GM19240 (cell line): ENCODE results near the gene OR5H15.
"Not testable (repeated sequence)": the region's sequence is repeated elsewhere in the genome, so short reads cannot be mapped to it uniquely, and the experiment has no call there.

Source experiments
- DNase-seq: peaks from one replicate; pipeline ENCODE4 v3.0.0; 2011; ENCODE audit warnings: low spot score; ENCODE audit not compliant: insufficient read length

OR5H15 gene

GRCh38 chr3:98166396-98166795 is at the start of gene OR5H15:
Gene OR5H15, plus strand, starts transcription at chr3:98166696. Its CDS starts 2,004 bp downstream, at chr3:98168700.
- DNase-seq: no peak

DNA sequence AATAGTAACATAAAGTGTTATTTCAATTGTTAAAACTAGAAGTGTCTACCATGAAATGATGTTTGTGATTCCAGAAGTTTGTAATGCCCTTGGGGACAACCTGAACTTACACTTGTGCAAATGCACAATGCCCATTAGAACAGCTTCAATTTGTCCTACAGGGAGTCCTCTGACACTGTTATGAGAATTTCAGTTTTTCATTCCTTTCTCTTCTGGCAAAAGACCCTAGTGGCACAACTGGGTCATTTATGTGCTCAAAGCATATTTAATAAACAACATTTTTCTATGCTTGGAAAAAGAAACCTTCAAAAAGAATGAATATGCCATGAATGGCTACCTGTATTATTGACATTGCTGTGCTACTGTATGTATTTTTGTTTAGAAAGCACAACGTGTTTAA is 36.1 kb upstream of the OR5H15 start, which contains the start of gene OR5H1:
Gene OR5H1 (plus strand): TSS at position 301 of the 400 bp plus-strand sequence. CDS start 1,977 bp downstream, outside the sequence.
- no peak for DNase-seq

- no peak for DNase-seq
Observed at GRCh38 chr3:98136631-98137030, 29.9 kb upstream of the OR5H15 start.

DNA sequence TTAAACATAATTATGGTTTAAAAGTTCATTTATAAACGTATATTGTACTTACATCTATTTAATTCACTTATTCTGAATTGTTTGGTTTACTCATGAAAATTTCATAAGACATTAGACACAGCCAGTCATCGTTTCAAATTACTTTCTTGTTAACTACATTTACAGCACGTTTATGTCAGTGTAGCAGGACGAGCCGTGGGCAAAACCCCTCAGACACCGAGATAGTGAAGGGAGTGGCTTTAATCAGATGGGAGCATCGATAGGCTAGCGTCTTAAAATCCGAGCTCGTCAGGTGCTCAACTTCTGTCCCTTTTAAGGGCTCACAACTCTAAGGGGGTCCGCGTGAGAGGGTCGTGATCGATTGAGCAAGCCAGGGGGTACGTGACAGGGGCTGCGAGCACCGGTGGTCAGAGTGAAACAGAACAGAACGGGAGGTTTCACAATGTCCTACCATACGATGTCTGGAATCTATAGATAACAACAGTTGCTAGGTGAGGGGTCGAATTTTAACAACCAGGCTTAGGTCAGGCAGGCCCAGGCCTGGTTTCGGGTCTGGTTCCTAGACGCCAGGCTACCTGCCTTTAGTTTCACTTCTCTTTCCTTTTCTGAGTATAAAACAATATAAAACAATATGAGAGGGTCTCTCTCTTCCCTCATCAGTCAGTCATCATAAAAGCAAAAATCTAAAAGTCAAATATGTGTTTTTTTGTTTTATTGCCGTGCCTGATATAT is 28.5 kb upstream of the OR5H15 start:
- DNase-seq: not testable (repeated sequence)

DNA sequence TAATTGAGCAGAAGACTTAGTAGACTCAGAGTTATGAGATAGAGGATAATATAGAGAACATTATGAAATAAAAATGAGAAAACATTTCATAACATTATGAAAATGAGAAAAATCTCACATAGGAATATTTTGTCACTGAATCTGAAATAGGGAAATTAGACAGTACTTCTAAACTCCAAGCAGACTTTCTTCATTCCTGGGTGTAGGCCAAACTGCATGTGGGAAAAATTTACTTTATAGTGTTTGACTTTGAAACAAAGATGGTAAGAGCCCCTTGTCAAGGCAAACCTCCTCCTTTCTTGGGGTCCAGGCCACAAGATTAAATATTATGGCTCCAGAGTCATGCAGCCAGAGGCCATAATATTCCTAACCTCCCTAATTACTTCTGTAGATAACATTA is 26.0 kb upstream of the OR5H15 start:
- no peak for DNase-seq

GRCh38 chr3:98147179-98147578 is 19.3 kb upstream of the OR5H15 start, which contains the start of gene OR5H14:
Gene OR5H14, plus strand, starts transcription at chr3:98147479. Its CDS starts 1,907 bp downstream, at chr3:98149386.
- DNase-seq: no peak

DNA sequence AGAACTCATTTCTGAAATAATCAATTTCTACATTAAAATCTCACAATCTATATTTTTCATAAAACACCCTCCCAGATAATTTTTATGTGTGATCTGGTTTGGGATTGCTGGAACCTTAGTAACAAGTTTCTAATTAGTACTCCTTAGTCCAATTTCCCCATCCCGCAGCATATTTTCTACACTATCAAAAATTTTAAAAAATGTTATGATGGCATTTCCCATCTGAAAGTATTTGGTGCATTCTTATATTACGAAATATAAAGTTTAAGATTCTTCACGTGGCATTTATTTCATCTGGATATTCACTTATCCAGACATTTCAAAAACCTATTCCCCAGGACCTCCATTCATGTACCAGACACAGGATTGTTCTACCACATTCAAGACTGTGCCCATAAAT is 17.7 kb upstream of the OR5H15 start:
- DNase-seq: no peak

GRCh38 chr3:98149456-98149855 is 17.0 kb upstream of the OR5H15 start:
- not testable (repeated sequence) for DNase-seq

DNA sequence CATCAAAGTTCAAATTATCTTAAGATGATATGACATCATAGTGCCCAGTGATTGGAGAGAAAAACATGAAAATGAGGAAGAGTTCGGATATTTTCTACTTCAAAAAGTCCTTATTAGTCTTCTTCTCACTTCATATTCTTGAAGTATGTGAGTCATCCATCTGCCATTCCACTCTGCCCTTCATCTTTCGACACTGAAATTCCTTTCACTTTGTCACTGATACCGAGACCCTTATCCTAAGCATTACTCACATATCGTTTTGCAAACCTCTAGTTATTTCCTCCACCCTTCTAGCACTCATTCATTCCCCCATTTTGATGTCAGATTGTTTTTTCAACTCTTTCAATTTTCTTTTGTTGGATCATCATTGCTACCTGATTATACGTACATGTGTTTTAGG is 15.3 kb upstream of the OR5H15 start:
- no peak for DNase-seq

DNA sequence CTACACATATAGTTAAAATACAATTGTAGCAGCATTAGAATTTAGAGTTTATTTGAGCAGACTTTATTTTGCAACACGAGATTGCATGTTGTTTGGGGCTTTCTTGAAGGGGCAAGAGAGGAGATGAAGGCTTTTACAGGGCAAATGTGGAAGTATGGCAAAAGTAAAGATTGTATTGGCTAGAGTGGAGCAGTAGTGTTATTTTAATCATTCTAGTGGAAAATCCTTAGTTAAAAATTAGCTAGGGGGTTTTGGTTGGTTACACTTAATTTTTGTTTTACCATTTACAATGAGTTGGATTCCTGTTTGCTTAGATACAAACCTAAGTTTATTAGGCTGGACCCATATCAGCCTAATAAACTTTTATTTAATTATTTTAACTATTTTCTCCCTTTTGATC is 4.6 kb downstream of the OR5H15 start:
- DNase-seq: no peak

DNA sequence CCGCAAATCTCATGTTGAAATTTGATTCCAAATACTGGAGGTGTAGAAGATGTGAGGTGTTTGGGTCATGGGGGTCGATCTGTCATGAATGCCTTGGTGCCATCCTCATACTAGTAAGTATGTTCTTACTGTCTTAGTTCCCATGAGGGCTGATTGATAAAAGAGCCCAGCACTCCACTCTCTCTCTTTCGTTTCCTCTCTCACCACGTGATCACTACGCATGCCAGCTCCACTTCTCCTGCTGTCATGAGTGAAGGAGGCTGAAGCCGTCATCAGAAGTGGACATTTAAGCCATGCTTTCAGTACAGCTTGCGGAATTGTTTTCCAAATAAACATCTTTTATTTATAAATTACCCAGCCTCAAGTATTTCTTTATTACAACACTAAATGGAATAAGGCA is 6.1 kb downstream of the OR5H15 start:
- no peak for DNase-seq

DNA sequence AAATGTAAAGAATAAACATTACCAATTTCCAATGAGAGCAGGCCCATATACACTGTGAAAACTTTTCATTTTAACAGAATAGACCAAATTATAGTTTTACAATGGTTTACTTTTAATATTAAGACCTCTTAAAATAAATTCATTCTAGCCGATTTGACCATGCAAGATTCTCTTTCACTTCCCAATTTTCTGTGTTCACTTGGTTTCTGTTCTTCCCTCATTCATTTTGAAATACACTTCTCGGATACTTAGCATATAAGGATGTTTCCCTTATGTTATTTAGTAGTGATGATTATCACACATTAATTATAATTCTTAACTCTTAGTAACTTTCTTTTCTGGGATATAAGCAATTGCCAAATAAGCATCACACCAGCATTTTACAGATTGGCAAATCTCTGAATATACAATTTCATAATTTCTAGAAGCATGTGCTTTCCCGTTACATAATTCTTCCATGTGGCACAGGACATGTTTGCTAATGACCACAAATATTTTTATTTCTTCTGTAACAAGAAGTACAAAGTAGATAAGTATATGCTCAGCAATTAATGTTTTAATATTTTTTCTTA is 13.9 kb downstream of the OR5H15 start:
- no peak for DNase-seq

DNA sequence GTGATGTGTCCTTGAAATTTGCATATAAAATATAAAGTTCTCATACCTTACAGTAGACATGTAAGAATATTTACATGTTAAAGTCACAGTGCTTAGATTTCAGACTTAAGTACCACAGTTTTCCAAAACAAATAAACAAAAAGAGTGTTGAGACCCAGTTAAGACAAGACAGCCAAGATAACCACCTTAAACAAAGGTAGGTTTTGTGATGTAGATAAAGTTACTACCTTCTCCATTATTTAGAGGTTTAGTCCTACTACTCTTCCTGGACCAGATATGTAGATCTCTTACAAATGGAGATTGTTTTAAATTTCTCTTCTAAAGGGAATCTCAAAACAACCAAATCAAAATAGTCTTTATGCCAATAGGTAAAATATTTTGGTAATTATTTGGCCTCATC is 15.7 kb downstream of the OR5H15 start:
- no peak for DNase-seq

- DNase-seq: no peak
Observed at GRCh38 chr3:98185180-98185579, 18.7 kb downstream of the OR5H15 start.

GRCh38 chr3:98188545-98188944 is 22.0 kb downstream of the OR5H15 start:
- peak; percentile 1 for DNase-seq

DNA sequence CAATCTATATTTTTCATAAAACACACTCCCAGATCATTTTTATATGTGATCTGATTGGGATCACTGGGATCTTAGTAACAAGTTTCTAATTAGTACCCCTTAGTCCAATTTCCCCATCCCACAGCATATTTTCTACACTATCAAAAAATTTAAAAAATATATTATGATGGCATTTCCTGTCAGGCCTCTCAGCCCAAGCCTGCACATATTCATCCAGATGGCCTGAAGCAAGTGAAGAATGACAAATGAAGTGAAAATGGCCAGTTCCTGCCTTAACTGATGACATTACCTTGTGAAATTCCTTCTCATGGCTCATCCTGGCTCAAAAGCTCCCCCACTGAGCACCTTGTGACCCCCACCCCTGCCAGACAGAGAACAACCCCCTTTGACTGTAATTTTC is 24.4 kb downstream of the OR5H15 start:
- DNase-seq: not testable (repeated sequence)

DNA sequence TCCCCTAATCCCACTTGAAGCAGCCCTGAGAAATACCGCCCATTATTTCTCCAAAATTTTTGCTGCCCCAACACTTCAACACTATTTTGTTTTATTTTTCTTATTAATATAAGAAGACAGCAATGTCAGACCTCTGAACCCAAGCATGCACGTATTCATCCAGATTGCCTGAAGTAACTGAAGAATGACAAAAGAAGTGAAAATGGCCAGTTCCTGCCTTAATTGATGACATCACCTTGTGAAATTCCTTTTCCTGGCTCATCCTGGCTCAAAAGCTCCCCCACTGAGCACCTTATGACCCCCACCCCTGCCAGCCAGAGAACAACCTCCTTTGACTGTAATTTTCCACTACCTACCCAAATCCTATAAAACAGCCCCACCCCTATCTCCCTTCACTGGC is 29.8 kb downstream of the OR5H15 start:
- DNase-seq: not testable (repeated sequence)

GRCh38 chr3:98199020-98199419 is 32.5 kb downstream of the OR5H15 start:
- DNase-seq: no peak

DNA sequence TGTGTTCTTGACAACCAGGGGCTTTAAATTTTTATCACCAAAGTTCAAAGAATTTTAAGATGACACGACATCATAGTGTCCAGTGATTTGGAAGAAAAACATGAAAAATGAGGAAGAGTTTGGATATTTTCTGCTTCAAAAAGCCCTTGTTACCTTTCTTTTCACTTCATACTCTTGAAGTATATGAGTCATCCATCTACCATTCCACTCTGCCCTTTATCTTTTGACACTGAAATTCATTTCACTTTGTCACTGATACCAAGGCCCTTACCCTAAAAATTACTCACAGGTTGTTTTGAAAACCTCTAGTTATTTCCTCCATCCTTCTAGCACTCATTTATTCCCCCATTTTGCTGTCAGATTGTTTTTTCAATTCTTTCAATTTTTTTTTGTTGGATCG is 42.7 kb downstream of the OR5H15 start:
- no peak for DNase-seq

DNA sequence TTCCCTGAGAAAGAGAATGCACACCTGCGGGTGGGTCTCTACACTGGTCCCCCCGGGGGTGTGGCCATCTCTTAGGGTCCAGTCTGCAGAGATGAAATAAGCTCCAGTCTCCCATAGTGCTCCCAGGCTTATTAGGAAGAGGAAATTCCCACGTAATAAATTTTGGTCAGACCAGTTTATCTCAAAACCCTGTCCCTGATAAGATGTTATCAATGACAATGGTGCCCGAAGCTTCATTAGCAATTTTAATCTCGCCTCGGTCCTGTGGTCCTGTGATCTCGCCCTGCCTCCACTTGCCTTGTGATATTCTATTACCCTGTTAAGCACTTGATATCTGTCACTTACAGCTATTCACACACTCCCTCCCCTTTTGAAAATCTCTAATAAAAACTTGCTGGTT is 46.8 kb downstream of the OR5H15 start:
- DNase-seq: no peak

DNA sequence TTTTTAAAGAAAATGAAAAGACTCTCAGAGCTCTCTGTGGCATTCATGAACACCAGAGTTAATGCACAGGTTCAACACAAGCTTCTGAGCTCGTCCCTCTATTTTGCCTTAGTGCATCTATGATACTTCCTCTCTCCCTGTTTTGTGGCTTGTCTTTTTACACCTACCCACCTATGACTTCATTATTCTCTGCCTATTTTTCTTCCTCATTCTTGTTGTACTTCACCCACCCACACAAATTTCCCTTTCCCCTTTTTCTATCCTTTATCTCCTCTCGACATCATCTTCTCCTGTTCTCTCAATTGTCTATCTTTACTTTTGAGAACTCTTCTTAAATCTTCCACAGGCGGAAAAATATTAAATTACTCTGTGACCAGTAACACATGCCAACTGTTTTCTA is 48.6 kb downstream of the OR5H15 start:
- DNase-seq: no peak
